WERI-Rb-1 (cell line): ENCODE data around the gene RTN4R.

ENCODE experiments used
- DNase-seq: peaks from one replicate; pipeline ENCODE4 v3.0.0-alpha.2; 2020
- H3K27ac ChIP-seq: fragments of 250-450 bp; sonication (Bioruptor Pico); 2 replicates; pipeline ENCODE4 v1.5.1; 2020; ENCODE audit warnings: mild to moderate bottlenecking, moderate library complexity
- H3K27me3 ChIP-seq: fragments of 250-450 bp; sonication (Bioruptor Pico); 2 replicates; pipeline ENCODE4 v1.5.1; 2021; ENCODE audit warnings: mild to moderate bottlenecking, low read depth, moderate library complexity; ENCODE audit not compliant: insufficient read depth, severe bottlenecking
- H3K36me3 ChIP-seq: fragments of 250-450 bp; sonication (Bioruptor Pico); 2 replicates; pipeline ENCODE4 v1.5.1; 2020; ENCODE audit warnings: mild to moderate bottlenecking, moderate library complexity
- H3K4me3 ChIP-seq: 2 replicates; pipeline ENCODE4 v1.5.1; 2011; ENCODE audit warnings: low read depth, mild to moderate bottlenecking, control low read depth, low read length
- H3K9me3 ChIP-seq: fragments of 250-450 bp; sonication (Bioruptor Pico); 2 replicates; pipeline ENCODE4 v1.5.1; 2021; ENCODE audit warnings: mild to moderate bottlenecking, moderate library complexity; ENCODE audit not compliant: severe bottlenecking
- CTCF ChIP-seq: IDR thresholded peaks from 2 replicates; pipeline ENCODE4 v1.5.1; 2011; ENCODE audit warnings: low read depth, mild to moderate bottlenecking, control low read depth, inconsistent platforms, low read length

The RTN4R gene

GRCh38 chr22:20224917-20225692 lies 43.0 kb downstream of the RTN4R start:
- no peaks in the 10 kb centered on the region for H3K27me3 ChIP-seq

GRCh38 chr22:20224256-20224626 lies 43.9 kb downstream of the RTN4R start:
- Histone ChIP-seq H3K9me3 (peaks cover 6% of the 10 kb centered on the region), H3K27me3 (no peaks in the 10 kb centered on the region), H3K27ac (no peak overlapping the region), H3K36me3 (no peaks in the 10 kb centered on the region), H3K4me3 (no peak overlapping the region)
- DNase-seq = no peak
- no peak for TF ChIP-seq CTCF

More at GRCh38 chr22:20224917-20225692, 43.0 kb downstream of the RTN4R start:
- H3K27ac ChIP-seq = no peak overlapping the region
- H3K9me3 ChIP-seq = no peaks in the 10 kb centered on the region
- TF ChIP-seq CTCF = no peak
- H3K36me3 ChIP-seq = no peaks in the 10 kb centered on the region
- H3K4me3 ChIP-seq = no peak overlapping the region
- DNase-seq = no peak

- Histone ChIP-seq H3K36me3 (no peaks in the 10 kb centered on the region), H3K27me3 (no peaks in the 10 kb centered on the region), H3K27ac (no peak overlapping the region), H3K9me3 (peaks cover 6% of the 10 kb centered on the region), H3K4me3 (no peak overlapping the region)
- TF ChIP-seq CTCF = no peak
- no peak for DNase-seq
Observed at GRCh38 chr22:20223421-20224255, 44.5 kb downstream of the RTN4R start.

GRCh38 chr22:20222764-20223420 lies 45.2 kb downstream of the RTN4R start:
- no peak for DNase-seq
- H3K4me3 ChIP-seq = no peak overlapping the region
- TF ChIP-seq CTCF = no peak
- H3K27ac ChIP-seq = no peak overlapping the region
- H3K9me3 ChIP-seq = peaks cover 6% of the 10 kb centered on the region
- H3K36me3 ChIP-seq = no peaks in the 10 kb centered on the region
- no peaks in the 10 kb centered on the region for H3K27me3 ChIP-seq

GRCh38 chr22:20221421-20222340 lies 46.4 kb downstream of the RTN4R start:
- TF ChIP-seq CTCF = no peak
- H3K27ac ChIP-seq = no peak overlapping the region
- no peaks in the 10 kb centered on the region for H3K27me3 ChIP-seq
- no peak for DNase-seq
- no peaks in the 10 kb centered on the region for H3K36me3 ChIP-seq
- peaks cover 6% of the 10 kb centered on the region for H3K9me3 ChIP-seq
- H3K4me3 ChIP-seq = no peak overlapping the region
